ENCODE data around the gene CFAP65.

The CFAP65 gene

GRCh38 chr2:219079417-219079816 is 38.1 kb upstream of the CFAP65 start:
- H3K4me3 ChIP-seq (ENCODE audit: low read depth, low read length): no peak overlapping the region
- no peak overlapping the region for H3K27ac ChIP-seq
- no peaks in the 10 kb centered on the region for H3K27me3 ChIP-seq (ENCODE audit: insufficient read depth, low read depth, severe bottlenecking)
- peaks cover 17% of the 10 kb centered on the region for H3K36me3 ChIP-seq
- H3K9me3 ChIP-seq (ENCODE audit: severe bottlenecking): no peaks in the 10 kb centered on the region
- DNase-seq: no peak
- TF ChIP-seq, protein P1, sequence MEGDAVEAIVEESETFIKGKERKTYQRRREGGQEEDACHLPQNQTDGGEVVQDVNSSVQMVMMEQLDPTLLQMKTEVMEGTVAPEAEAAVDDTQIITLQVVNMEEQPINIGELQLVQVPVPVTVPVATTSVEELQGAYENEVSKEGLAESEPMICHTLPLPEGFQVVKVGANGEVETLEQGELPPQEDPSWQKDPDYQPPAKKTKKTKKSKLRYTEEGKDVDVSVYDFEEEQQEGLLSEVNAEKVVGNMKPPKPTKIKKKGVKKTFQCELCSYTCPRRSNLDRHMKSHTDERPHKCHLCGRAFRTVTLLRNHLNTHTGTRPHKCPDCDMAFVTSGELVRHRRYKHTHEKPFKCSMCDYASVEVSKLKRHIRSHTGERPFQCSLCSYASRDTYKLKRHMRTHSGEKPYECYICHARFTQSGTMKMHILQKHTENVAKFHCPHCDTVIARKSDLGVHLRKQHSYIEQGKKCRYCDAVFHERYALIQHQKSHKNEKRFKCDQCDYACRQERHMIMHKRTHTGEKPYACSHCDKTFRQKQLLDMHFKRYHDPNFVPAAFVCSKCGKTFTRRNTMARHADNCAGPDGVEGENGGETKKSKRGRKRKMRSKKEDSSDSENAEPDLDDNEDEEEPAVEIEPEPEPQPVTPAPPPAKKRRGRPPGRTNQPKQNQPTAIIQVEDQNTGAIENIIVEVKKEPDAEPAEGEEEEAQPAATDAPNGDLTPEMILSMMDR (IDR thresholded peaks at IDR 0.05; ENCODE audit: low read depth, low read length): no peak

DNA sequence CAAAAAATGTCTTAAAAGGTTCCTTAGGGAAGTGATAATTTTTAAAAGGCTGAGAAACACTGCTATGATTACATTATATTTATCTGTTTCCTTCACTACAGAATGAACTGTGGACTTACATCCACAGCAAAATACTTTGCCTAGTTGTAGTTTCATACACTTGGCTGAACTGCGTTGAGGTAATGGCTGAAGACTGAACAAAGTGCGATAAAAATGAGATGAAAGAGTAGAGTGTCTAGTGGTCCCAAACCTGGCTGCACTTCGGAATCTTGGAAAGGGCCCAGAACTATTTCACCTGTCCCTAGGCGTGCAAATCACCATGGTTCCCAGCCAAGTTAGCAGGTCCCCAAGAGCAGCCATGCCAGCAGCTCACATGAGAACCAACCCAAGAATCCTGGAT is 37.6 kb upstream of the CFAP65 start:
- H3K27me3 ChIP-seq (ENCODE audit: insufficient read depth, low read depth, severe bottlenecking): no peaks in the 10 kb centered on the region
- peaks cover 21% of the 10 kb centered on the region for H3K36me3 ChIP-seq
- TF ChIP-seq, protein P1 (IDR thresholded peaks at IDR 0.05; ENCODE audit: low read depth, low read length): no peak
- no peaks in the 10 kb centered on the region for H3K9me3 ChIP-seq (ENCODE audit: severe bottlenecking)
- H3K27ac ChIP-seq: no peak overlapping the region
- no peak overlapping the region for H3K4me3 ChIP-seq (ENCODE audit: low read depth, low read length)
- DNase-seq: no peak

DNA sequence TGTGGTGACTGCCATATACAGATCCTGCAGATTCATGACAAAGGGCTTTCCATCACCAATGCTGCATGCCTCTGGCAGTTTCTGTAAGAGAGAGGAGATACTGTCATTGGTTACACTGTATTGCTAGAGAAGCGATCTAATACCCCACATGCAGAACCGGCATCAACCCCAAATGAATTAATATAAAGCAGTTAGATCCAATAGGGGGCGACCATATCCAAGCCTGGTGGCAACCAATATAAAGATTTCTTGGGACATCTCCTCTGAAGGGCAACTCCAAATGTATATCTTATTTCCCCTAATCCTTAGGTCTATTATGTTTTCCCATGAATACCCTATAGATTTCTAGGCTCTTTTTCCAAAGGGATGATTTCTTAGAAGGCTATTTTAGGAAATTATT is 36.8 kb upstream of the CFAP65 start:
- Histone ChIP-seq H3K27ac (no peak overlapping the region), H3K27me3 (ENCODE audit: insufficient read depth, low read depth, severe bottlenecking) (no peaks in the 10 kb centered on the region), H3K4me3 (ENCODE audit: low read depth, low read length) (no peak overlapping the region), H3K9me3 (ENCODE audit: severe bottlenecking) (no peaks in the 10 kb centered on the region), H3K36me3 (peaks cover 23% of the 10 kb centered on the region)
- DNase-seq: no peak
- TF ChIP-seq, protein P1 (IDR thresholded peaks at IDR 0.05; ENCODE audit: low read depth, low read length): no peak; the same call in 1 of the 2 replicates

DNA sequence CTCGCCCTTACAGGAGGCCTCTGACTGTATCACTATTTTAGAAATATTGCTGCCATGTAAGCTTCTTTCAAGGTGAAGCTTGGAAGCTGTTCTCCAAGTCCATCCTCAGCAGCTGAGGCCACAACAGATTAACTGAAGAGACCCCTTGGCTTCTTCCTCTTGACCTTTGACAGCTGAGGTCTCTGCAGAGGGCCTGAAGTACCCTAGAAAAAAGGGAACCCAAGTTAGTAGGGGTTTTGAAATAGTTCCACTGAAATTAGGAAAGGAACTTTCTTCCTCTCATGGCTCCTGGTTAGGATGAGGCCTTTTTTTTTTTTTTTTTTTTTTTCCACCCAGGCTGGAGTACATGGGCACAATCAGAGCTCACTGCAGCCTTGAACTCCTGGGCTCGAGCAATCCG is 34.9 kb upstream of the CFAP65 start:
- peaks cover 23% of the 10 kb centered on the region for H3K36me3 ChIP-seq
- H3K4me3 ChIP-seq (ENCODE audit: low read depth, low read length): no peak overlapping the region
- no peaks in the 10 kb centered on the region for H3K9me3 ChIP-seq (ENCODE audit: severe bottlenecking)
- H3K27ac ChIP-seq: no peak overlapping the region
- no peaks in the 10 kb centered on the region for H3K27me3 ChIP-seq (ENCODE audit: insufficient read depth, low read depth, severe bottlenecking)
- DNase-seq: no peak
- TF ChIP-seq, protein P1 (IDR thresholded peaks at IDR 0.05; ENCODE audit: low read depth, low read length): no peak

DNA sequence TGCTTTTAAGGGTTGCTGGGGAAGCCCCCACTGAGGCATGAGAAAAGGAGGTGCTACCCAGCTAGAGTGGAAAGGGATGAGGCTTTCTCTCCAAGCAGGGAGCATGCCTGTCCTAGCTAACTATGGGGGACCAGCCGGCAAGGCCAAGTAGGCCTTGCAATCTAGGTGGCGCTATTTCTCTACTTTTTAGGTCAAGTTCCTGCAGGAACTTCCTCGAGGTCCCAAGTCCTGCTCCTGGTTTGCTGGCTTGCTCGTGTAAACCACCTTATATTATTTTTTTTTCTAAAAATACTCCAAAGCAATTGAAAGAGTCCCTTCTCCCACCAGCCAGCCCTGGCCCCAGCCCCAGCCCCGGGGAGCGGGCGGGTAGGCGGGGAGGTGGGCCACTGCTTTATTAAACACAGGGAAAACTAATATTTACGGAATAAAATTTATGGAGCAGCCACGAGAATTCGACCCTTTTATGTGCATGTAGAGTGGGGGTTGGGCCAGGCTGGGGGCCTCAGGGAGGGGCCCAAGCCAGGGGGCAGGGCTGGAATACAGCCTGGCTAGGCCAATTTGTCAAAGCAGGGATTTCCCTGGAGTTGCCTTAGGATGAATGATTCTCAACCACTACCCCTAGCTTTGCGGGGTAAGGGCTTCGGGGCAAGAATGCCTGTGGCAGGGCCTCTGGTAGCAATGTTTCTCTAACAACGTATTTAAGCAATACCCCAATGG is 32.3 kb upstream of the CFAP65 start:
- Histone ChIP-seq H3K9me3 (ENCODE audit: severe bottlenecking) (no peaks in the 10 kb centered on the region), H3K4me3 (ENCODE audit: low read depth, low read length) (no peak overlapping the region), H3K27me3 (ENCODE audit: insufficient read depth, low read depth, severe bottlenecking) (no peaks in the 10 kb centered on the region), H3K36me3 (peaks cover 23% of the 10 kb centered on the region), H3K27ac (no peak overlapping the region)
- TF ChIP-seq, protein P1 (IDR thresholded peaks at IDR 0.05; ENCODE audit: low read depth, low read length): peak; percentile 86
- DNase-seq: peak; percentile 63

DNA sequence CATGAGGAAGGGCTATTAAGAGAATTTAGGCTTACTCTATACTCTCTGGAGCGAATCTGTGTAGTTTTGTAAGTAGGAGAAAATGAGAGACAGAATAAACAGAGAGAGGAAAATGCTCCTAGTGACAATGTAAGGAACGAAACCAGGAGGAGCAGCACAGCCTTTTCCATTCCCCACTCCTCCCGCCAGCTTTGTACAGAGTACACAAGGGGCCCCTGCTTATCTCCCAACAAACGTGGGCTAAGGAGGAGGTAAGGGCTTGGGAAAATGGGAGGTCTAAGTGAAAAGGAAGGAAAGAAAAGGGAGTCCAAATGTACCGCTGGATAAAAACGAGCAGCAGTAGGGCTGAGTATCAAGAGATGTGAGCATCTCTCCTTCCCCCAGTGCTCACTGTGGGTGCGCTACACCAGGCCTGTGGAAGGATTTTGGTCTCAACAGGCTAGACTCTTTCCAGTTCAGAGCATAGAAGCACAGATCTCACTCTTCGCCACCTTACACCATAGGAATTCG is 31.5 kb upstream of the CFAP65 start:
- Histone ChIP-seq H3K4me3 (ENCODE audit: low read depth, low read length) (no peak overlapping the region), H3K27me3 (ENCODE audit: insufficient read depth, low read depth, severe bottlenecking) (no peaks in the 10 kb centered on the region), H3K27ac (no peak overlapping the region), H3K9me3 (ENCODE audit: severe bottlenecking) (no peaks in the 10 kb centered on the region), H3K36me3 (peaks cover 23% of the 10 kb centered on the region)
- DNase-seq: no peak
- TF ChIP-seq, protein P1 (IDR thresholded peaks at IDR 0.05; ENCODE audit: low read depth, low read length): no peak

All from WERI-Rb-1 (cell line).